Myocyte (in vitro differentiated cells): ENCODE measurements around the gene HCAR3. TPM values are rescaled to one million over a fixed set of nuclear protein-coding genes. Genes with fewer than 3 reads are reported as not detected.
"Not testable (repeated sequence)": the region's sequence is repeated elsewhere in the genome, so short reads cannot be mapped to it uniquely, and the experiment has no call there.

Experiments
- DNase-seq: peaks from one replicate; pipeline ENCODE4 v3.0.0-alpha.2; 2012; ENCODE audit warnings: low read depth
- total RNA-seq: library from RNA; depleted of rRNA; stranded (reverse); fragments of >200 nt; gene quantifications from 2 replicates; pipeline ENCODE4 v1.2.3, GENCODE V29; 2014

HCAR3 gene
- total RNA-seq, 1 donor from 2014 or later, result not detected

DNA sequence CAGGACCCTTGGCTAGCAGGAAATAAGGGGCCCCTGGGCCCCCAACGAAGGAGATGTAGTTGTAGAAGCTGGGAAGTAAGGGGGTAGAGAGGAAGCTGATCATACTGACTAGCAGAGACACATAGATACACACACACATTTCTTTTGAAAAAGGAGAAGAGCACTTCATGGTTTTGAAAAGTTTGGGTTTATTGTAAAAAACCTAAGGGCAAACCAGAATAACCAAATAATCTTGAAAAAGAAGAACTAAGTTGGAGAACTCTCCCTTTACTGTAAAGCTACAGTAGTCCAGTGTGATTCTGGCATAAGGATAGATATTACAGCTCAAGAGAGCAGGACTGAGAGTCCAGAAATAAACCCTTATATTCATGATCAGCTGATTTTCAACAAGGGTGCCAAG is 5.8 kb upstream of the HCAR3 start:
- no peak for DNase-seq

DNA sequence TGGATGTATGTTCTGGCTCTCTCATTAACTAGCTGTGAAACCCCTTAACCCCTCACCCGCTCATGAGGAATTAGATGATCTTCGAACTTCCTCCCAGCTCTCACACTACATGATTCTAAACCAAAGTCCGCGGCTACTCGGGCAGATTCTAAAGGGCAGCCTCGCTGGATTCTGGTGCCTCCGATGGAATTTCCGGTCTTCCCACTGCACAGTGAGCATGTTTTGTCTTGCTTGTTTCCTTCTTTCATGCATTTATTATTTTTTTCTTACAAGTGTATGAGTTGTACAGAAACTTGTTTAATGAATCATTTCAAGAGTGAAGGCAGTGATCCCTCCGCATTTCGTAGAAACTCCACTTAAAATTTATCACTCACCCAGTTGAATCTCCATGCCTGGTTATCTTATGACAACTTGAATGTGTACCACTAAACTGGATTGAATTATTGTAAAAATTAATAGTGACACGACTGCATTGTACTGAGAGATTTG is 4.5 kb upstream of the HCAR3 start:
- no peak for DNase-seq

GRCh38 chr12:122715211-122715610 is 1.4 kb downstream of the HCAR3 start:
- DNase-seq, result not testable (repeated sequence)

DNA sequence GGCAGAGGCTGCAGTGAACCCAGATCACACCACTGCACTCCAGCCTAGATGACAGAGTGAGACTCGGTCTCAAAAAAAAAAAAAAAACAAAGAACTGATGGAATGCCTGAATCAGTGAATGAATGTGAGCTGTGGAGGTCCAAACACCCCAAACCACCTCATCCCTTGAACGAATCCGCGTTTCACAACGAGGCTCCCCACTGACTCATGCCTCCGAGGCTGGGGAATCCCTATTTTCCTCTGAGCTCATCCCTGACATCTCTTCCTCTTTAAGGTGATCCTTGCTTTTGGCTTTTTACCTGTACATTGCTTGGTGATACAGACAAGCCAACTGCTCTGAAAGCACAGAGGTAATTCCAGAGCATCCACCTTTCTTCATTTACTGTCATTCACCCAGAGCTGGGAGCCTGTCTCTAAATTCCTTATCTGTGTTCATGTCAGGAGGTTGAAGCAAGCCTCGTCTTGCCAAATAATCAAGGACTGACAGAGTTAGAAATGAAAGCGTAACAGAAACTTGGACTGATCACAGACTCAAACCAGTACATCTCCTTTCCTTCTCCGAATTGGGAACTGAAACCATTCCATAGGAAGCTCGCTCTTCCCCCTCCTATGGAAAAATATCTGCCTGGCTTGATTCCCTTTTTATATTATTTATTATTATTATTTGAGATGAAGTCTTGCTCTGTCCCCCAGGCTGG is 3.0 kb downstream of the HCAR3 start:
- DNase-seq, result not testable (repeated sequence)

GRCh38 chr12:122711266-122711665 is 5.3 kb downstream of the HCAR3 start:
- not testable (repeated sequence) for DNase-seq

DNA sequence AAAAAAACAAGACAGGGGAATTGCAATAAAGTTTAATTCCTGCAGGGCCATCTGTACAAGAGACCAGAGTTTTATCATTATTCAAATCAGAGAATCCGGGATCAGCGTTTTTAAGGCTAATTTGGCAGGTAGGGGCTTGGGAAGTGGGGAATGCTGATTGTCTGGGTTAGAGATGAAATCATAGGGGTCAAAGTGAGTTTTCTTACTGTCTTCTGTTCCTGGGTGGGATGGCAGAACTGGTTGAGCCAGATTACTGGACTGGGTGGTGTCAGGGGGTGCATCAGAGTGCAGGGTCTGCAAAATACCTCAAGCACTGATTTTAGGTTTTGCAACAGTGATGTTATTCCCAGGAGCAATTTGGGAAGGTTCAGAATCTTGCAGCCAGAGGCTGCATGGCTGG is 6.3 kb downstream of the HCAR3 start:
- not testable (repeated sequence) for DNase-seq

DNA sequence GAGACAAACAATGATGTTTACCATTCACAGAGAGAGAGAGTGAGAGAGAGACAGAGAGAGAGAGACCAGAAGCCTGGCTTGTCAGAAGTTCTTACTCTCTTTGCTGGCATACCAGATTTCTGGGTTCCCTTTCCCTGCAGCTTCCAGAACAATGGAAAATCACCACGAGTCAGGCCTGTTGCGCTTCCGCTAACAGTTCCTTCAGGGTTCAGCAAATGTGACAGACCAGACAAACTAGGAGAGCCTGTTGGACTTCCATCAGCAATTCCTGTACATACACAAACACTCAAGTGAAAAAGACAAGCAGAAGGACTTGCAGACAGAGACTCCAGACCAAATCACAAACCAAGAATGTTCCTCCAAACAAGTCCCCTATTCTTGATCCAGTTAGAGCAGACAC is 7.3 kb downstream of the HCAR3 start:
- not testable (repeated sequence) for DNase-seq

GRCh38 chr12:122703841-122704240 is 12.8 kb downstream of the HCAR3 start:
- not testable (repeated sequence) for DNase-seq

DNA sequence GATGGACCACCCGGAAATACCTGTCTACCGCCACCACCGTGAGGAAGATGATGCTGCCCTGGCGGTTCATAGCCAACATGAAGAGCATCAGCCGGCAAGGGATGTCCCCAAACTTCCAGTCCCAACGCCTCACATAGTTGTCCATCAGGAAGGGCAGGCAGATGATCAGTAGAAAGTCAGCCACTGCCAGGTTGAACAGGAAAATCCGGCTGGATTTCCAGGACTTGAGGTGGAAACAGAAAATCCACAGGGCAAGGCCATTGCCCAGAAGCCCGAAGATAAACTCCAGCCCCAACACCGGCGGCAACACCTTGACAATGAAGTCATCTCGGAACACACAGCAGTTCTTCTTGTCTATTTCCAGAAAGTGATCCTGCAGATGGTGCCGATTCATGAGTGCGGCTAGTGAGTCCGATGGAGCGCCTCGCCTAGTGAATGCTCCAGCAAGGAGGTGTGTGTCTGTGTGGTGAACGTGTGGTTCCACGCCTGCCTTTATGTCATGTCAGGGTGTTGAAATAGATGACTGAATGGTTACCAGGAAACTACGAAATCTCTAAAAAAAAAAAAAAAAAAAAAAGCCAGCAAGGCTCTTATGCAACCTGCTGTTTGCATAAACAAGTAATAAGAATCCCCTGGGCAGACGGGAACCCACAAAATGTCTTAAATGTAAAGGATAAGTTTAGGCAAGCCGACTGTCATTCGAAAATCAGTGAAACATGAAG is 13.6 kb downstream of the HCAR3 start, which contains the start of gene HCAR2:
Gene HCAR2, minus strand, starts transcription at position 468 of the 722 bp plus-strand sequence. Its CDS starts 74 bp downstream, at position 394.
- DNase-seq, result not testable (repeated sequence)

- DNase-seq, result not testable (repeated sequence)
Measured at GRCh38 chr12:122701481-122701880, 15.1 kb downstream of the HCAR3 start.

DNA sequence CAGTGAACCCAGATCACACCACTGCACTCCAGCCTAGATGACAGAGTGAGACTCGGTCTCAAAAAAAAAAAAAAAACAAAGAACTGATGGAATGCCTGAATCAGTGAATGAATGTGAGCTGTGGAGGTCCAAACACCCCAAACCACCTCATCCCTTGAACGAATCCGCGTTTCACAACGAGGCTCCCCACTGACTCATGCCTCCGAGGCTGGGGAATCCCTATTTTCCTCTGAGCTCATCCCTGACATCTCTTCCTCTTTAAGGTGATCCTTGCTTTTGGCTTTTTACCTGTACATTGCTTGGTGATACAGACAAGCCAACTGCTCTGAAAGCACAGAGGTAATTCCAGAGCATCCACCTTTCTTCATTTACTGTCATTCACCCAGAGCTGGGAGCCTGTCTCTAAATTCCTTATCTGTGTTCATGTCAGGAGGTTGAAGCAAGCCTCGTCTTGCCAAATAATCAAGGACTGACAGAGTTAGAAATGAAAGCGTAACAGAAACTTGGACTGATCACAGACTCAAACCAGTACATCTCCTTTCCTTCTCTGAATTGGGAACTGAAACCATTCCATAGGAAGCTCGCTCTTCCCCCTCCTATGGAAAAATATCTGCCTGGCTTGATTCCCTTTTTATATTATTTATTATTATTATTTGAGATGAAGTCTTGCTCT is 16.4 kb downstream of the HCAR3 start:
- DNase-seq, result not testable (repeated sequence)

- not testable (repeated sequence) for DNase-seq
Measured at GRCh38 chr12:122696922-122697321, 19.7 kb downstream of the HCAR3 start.

- DNase-seq, result no peak
Measured at GRCh38 chr12:122691566-122691965, 25.0 kb downstream of the HCAR3 start.

GRCh38 chr12:122688291-122688690 is 28.3 kb downstream of the HCAR3 start:
- DNase-seq, result no peak

GRCh38 chr12:122687086-122687485 is 29.5 kb downstream of the HCAR3 start:
- DNase-seq, result peak; percentile 7

GRCh38 chr12:122686538-122686937 is 30.1 kb downstream of the HCAR3 start:
- DNase-seq, result no peak

GRCh38 chr12:122684297-122684813 is 32.3 kb downstream of the HCAR3 start:
- DNase-seq, result no peak

DNA sequence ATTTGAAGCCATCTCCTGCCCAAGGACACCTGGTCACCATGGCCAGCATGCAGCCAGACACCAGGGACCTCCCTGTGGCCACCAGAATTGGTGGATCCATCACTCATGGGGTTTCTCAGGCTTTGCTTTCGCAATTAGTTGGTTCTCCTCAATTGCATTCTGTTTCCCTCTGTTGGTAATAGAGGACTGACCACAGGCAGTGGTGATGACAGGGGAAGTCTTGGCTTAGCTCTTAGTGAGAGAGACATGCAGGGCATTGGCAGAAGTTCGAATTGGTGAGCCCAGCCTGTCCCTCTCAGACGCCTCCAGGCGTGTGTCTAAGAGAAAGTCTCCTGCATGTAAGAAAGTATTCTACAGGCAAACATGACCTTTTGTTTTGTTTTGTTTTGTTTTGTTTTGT is 34.8 kb downstream of the HCAR3 start:
- DNase-seq, result peak; percentile 24

DNA sequence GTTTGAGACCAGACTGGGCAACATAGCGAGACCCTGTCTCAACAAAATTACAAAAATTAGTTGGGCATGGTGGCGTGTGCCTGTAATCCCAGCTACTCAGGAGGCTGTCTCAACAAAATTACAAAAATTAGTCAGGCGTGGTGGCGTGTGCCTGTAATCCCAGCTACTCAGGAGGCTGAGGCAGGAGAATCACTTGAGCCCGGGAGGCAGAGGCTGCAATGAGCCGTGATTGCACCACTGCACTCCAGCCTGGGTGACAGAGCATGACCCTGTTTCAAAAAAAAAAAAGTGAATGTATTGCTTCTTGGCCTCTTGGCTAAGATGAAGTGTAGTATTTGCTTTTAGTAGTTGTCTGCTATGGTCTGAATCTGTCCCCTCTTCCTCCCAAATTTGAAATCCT is 35.6 kb downstream of the HCAR3 start:
- not testable (repeated sequence) for DNase-seq

- DNase-seq, result not testable (repeated sequence)
Measured at GRCh38 chr12:122676781-122677180, 39.8 kb downstream of the HCAR3 start.

- not testable (repeated sequence) for DNase-seq
Measured at GRCh38 chr12:122676015-122676414, 40.6 kb downstream of the HCAR3 start.

DNA sequence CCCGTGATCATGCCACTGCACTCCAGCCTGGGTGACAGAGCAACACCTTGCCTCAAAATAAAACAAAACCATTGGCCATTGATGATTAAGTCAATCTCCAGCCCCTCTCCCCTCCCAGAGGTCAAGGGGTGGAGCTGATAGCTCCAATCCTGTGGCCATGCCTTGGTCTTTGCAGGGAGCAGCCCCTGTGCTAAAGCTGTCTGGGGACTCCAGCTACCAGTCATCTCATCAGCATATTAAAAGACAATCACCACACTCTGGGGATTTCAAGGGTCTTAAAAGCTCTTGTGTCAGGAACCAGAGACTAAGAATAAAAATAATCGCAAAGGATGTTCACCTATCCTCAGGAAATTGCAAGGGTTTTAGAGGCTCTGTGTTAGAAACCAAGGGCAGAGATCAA is 44.1 kb downstream of the HCAR3 start:
- no peak for DNase-seq
